Stomach (tissue), 9 donors: ENCODE results near the gene KCTD5. TPM values are rescaled to one million over a fixed set of nuclear protein-coding genes. Genes with fewer than 3 reads are reported as not detected.
"Not testable (repeated sequence)": the region's sequence is repeated elsewhere in the genome, so short reads cannot be mapped to it uniquely, and the experiment has no call there.

ENCODE experiments used
- DNase-seq, 2 donors: peaks; one replicate each; pipeline versions ENCODE4 v3.0.0 to v3.0.0-alpha.2; 2013 to 2019
- H3K27ac ChIP-seq, 5 donors: fragments of 200-600 bp in 4 of 5; sonication (generic) in 4 of 5; one replicate each; pipeline ENCODE4 v1.5.1; 2013 to 2019; ENCODE audit warnings: mild to moderate bottlenecking in 1 of 5, moderate library complexity in 1 of 5
- H3K27me3 ChIP-seq, 3 donors: fragments of 200-600 bp; sonication (generic); one replicate each; pipeline ENCODE4 v1.5.1; 2017 to 2019; ENCODE audit warnings: mixed run types in 1 of 3
- H3K36me3 ChIP-seq, 4 donors: fragments of 200-600 bp; sonication (generic); 1 replicate in 3 of 4; 2 replicates in 1 of 4; pipeline ENCODE4 v1.5.1; 2016 to 2019
- H3K4me1 ChIP-seq, 4 donors: fragments of 200-600 bp; sonication (generic); one replicate each; pipeline ENCODE4 v1.5.1; 2016 to 2019
- H3K4me3 ChIP-seq, 4 donors: fragments of 200-600 bp; sonication (generic) in 3 of 4; one replicate each; pipeline ENCODE4 v1.5.1; 2016 to 2019; ENCODE audit warnings: mild to moderate bottlenecking in 1 of 4
- H3K9me3 ChIP-seq, 4 donors: fragments of 200-600 bp; sonication (generic); one replicate each; pipeline ENCODE4 v1.5.1; 2016 to 2019
- CTCF ChIP-seq, 7 experiments: fragments of 450-650 bp in 4 of 7; fragments of 200-600 bp in 3 of 7; sonication (generic) in 3 of 7; IDR thresholded peaks; one replicate each; pipeline ENCODE4 v1.5.1; 2016 to 2019; ENCODE audit warnings: antibody characterized with exemption in 7 of 7, control low read depth in 2 of 7, mild to moderate bottlenecking in 1 of 7
- EP300 ChIP-seq: sonication (generic); formaldehyde crosslinking; IDR thresholded peaks from one replicate; pipeline ENCODE4 v1.6.1; 2017; ENCODE audit warnings: antibody characterized with exemption
- POLR2A ChIP-seq, 4 donors: fragments of 450-650 bp; IDR thresholded peaks; one replicate each; pipeline ENCODE4 v1.6.1; 2016; ENCODE audit warnings: antibody characterized with exemption in 4 of 4, control low read depth in 2 of 4, mild to moderate bottlenecking in 1 of 4, moderate library complexity in 1 of 4
- POLR2AphosphoS5 ChIP-seq, 3 donors: sonication (generic); formaldehyde crosslinking; IDR thresholded peaks; one replicate each; pipeline ENCODE4 v1.6.1; 2016; ENCODE audit warnings: antibody characterized with exemption in 3 of 3
- WGBS, 5 donors: extraction: QIAGEN DNeasy Blood & Tissue Kit in 3 of 5; methylation state at CpG; one replicate each; pipeline versions ENCODE4 v1.1.5 to v1.1.7; 2013 to 2018; 5-methylcytosine and 5-hydroxymethylcytosine counted together
- intact Hi-C: fragments of 100-400 bp; cut with DNase I; formaldehyde crosslinking; loops from one replicate; pipeline ENCODE4 v1.15.1; 2023; ENCODE audit warnings: low total_unique reads
- polyA plus RNA-seq, 3 donors: library from polyadenylated mRNA; stranded (reverse); fragments of 200-250 nt; gene quantifications; one replicate each; pipeline ENCODE4 v1.2.3, GENCODE V29; 2013
- total RNA-seq, 5 donors: library from RNA; depleted of rRNA; stranded (reverse); fragments of >200 nt; gene quantifications; one replicate each; pipeline versions ENCODE4 v1.1.0 to v1.2.3, GENCODE V29; 2014 to 2016
- donor health status: healthy with polysubstance abuse.
- donor health status: Bipolar disorder and iron deficiency.
- donor health status: healthy.

The KCTD5 gene
- total and polyA plus RNA-seq, 8 donors, result 0.89 to 45.6 (median 24.7) TPM

DNA sequence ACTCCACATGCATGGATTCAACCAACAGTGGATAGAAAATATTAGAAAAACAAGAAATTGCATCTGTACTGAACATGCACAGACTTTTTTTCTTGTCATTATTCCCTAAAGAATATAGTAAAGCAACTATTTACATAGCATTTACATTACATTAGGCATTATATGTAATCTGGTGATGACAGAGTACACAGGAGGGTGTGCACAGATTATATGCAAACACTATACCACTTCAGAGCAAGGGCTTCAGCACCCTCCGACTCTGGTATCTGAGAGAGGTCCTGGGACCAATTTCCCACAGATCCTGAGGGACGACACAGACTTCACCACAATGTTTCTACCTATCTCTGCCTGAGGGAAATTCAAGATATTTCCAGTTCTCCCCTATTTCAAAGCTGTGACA, 25.3 kb upstream of the KCTD5 start:
- TF ChIP-seq CTCF (IDR thresholded peaks at IDR 0.05) (no peak), POLR2AphosphoS5 (IDR thresholded peaks at IDR 0.05) (no peak), POLR2A (IDR thresholded peaks at IDR 0.05) (no peak), EP300 (no peak)
- Histone ChIP-seq H3K27me3 (no peaks in the 10 kb centered on the region), H3K36me3 (no peaks in the 10 kb centered on the region), H3K27ac (no peak overlapping the region), H3K4me3 (no peak overlapping the region), H3K9me3 (no peaks in the 10 kb centered on the region), H3K4me1 (peaks cover 0 to 17% (median 10%) of the 10 kb centered on the region in 4 donors)
- no peak for DNase-seq
- intact Hi-C loops, result no loop called here
- WGBS, 5 donors, result 26 to 52% (median 34%) methylated on average over 2 of the region's 2 CpGs

- peaks cover 0 to 17% (median 10%) of the 10 kb centered on the region in 4 donors for H3K4me1 ChIP-seq
- no CpG with 5 or more reads among the region's 17 CpGs for WGBS, 5 donors
- H3K4me3 ChIP-seq, intact Hi-C loops, H3K27ac ChIP-seq, DNase-seq, H3K9me3 ChIP-seq, H3K36me3 ChIP-seq, H3K27me3 ChIP-seq: not testable (repeated sequence)
Measured at GRCh38 chr16:2657803-2658202, 24.5 kb upstream of the KCTD5 start.

- DNase-seq, H3K36me3 ChIP-seq, H3K9me3 ChIP-seq, H3K27ac ChIP-seq, H3K4me3 ChIP-seq, intact Hi-C loops, H3K27me3 ChIP-seq: not testable (repeated sequence)
- TF ChIP-seq POLR2AphosphoS5 (IDR thresholded peaks at IDR 0.05), result peak in 1 of 3 donors; percentile 3
- H3K4me1 ChIP-seq, result peaks cover 0 to 30% (median 16%) of the 10 kb centered on the region in 4 donors
- 38 to 53% (median 46%) methylated on average over 7 to 8 of the region's 8 CpGs for WGBS, 5 donors
Measured at GRCh38 chr16:2659560-2659959, 22.8 kb upstream of the KCTD5 start.

DNA sequence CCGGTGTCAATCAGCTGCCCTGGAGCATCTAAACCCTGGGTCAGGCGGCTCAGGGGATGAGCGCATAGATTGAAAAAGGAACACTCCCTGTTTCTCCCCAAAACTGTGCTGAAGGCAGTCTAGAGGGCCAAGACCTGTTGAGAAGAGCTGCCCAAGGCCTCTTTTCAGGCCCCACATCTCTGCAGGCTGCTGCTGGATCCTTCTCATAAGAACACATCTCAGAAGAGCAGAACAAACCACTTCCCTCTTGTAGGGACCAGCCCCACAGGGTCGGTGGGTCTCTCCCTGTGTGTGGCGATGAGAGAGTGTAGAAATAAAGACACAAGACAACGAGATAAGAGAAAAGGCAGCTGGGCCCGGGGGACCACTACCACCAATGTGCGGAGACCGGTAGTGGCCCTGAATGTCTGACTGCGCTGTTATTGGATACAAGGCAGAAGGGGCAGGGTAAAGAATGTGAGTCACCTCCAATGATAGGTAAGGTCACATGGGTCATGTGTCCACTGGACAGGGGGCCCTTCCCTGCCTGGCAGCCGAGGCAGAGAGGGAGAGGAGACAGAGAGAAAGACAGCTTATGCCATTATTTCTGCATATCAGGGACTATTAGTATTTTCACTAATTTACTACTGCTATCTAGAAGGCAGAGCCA, 22.2 kb upstream of the KCTD5 start:
- H3K4me3 ChIP-seq, H3K9me3 ChIP-seq, intact Hi-C loops, DNase-seq, H3K36me3 ChIP-seq, H3K27me3 ChIP-seq, H3K27ac ChIP-seq: not testable (repeated sequence)
- H3K4me1 ChIP-seq, result peaks cover 0 to 34% (median 17%) of the 10 kb centered on the region in 4 donors
- WGBS, 5 donors, result 74 to 93% (median 87%) methylated on average over 7 to 11 of the region's 11 CpGs

- intact Hi-C loops, H3K27ac ChIP-seq, H3K4me3 ChIP-seq, H3K9me3 ChIP-seq, H3K36me3 ChIP-seq, H3K27me3 ChIP-seq: not testable (repeated sequence)
- TF ChIP-seq POLR2AphosphoS5 (IDR thresholded peaks at IDR 0.05) (peak in 1 of 3 donors; percentile 10), CTCF (IDR thresholded peaks at IDR 0.05) (peak in 4 of 7 experiments; percentile 31 to 58 (median 49))
- 30 to 65% (median 40%) methylated on average over 11 to 21 of the region's 21 CpGs for whole genome bisulfite sequencing, 5 donors
- H3K4me1 ChIP-seq, result peaks cover 0 to 41% (median 19%) of the 10 kb centered on the region in 4 donors
- peak in 1 of 2 donors; percentile 34 for DNase-seq
Measured at GRCh38 chr16:2660755-2661373, 21.5 kb upstream of the KCTD5 start.
